Stimulated activated CD4-positive, alpha-beta T cell treated with anti-CD3 and anti-CD28 coated beads, TNF-alpha, amount 100 ng/mL, for 24 hours (primary cell): ENCODE results near the gene PRKAG2.

Source experiments
- DNase-seq, 3 experiments: peaks; one replicate each; pipeline ENCODE4 v3.0.0-alpha.2; 2020; ENCODE audit warnings: low read depth in 3 of 3

The PRKAG2 gene

DNA sequence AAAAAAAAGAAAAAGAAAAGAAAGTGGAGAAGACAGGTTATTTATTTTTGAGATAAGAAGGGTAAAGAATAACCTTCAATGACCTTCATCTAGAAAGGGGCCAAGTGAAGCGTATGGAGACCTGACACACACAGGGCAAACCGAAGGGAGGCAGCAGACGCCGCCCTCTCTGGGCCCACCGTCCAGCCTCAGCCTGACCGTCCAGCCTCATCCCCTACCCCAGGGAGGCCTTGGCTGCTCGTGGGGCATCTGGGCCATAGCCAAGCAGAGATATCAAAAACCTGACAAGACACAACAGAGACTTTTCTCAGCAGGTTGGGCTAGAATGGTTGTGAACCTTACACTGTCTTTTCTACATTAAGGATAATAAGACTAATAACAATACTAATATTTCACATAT is 10.9 kb downstream of the PRKAG2 start:
- DNase-seq = no peak

DNA sequence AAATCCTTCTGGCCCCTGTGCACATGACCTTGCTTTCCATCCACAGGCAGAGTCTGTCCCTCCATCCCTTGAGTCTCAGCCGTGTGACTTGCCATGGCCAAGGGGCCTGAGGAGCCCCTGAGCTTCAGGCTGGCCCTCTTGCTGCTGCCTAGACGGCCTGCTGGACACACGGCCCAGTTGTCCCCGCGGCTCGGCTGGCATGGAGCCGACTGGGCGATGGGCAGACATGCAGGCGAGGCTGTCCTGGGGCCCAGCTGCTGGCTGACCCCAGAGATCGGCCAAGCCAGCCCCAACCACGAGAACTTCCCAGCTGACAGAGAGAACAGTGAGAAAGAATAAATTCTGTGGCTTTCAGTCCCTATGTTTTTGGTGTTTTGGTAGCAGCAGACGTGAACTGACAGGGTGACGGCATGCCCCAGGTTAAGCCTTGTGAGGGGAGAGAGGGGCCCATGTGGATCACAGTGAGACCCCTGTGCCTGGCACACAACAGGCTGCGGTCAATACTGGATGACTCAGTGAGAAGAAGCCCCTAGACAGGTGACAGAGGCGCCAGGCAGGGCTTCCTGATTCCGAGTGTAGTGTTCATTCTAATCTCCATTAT is 11.7 kb downstream of the PRKAG2 start:
- DNase-seq = no peak

- no peak for DNase-seq
Observed at GRCh38 chr7:151864561-151864960, 12.4 kb downstream of the PRKAG2 start.

DNA sequence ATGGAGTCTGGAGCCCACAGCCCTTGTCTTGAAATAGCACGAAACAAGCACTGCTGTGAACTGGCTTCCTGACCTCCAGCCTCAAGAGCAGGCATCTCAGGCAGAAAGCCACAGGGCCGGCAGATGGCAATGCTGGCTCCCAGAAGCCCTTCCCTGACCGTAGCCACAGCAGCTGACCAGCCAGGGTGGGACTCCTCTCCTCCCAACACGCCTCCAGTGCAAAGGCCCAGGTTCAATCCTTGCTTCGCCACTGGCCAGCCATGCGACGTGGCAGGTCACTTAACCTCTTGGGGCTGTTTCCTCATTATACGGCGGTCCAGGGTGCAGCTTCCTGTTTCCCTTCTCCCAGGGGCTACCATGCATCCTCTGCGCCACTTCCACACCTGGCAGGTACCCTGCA is 12.8 kb downstream of the PRKAG2 start:
- no peak for DNase-seq

GRCh38 chr7:151863386-151864079 is 13.4 kb downstream of the PRKAG2 start:
- no peak for DNase-seq

DNA sequence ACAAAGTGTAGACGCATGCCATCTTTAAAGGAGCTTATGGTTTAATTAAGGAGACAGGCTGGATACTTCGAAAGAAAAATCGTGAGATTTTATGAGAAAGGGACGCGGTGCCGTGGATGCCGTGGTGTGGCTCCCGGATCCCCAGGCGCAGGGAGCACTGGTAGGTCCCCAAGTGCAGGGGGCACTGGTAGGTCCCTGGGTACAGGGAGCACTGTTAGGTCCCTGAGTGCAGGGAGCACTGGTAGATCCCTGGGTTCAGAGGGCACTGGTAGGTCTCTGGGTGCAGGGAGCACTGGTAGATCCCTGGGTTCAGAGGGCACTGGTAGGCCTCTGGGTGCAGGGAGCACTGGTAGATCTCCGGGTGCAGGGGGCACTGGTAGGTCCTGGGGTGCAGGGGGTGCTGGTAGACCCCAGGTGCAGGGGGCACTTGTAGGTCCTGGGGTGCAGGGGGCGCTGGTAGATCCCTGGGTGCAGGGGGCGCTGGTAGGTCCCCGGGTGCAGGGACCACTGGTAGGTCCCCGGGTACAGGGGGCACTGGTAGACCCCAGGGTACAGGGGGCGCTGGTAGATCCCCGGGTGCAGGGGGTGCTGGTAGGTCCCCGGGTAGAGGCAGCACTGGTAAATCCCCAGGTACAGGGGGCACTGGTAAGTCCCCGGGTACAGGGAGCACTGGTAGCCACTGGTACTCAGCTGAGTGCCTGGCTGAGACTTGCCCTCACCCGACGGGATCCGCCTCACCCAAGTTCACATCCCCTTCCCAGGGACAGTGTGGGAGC is 14.1 kb downstream of the PRKAG2 start:
- no peak for DNase-seq

- DNase-seq = no peak
Observed at GRCh38 chr7:151861881-151862280, 15.0 kb downstream of the PRKAG2 start.

DNA sequence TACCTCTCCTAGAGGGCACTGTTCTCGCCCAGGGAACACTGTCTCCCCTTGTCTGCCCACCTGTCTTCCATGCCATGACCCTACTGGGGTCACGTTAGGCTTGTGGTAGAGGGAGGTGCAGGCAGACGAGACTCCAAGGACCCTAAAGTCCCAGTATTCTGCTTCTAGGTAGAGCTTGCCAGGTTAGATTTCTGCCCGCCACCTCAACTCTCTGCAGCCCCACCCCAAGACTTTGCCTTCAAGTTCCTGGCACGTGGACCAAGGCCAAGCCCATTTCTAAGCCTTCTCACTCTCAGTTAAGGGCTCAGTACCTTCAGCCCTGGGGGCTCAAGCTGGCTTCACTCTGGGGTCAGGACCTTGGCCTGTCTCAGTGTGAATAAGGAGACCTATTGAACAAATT is 16.1 kb downstream of the PRKAG2 start:
- no peak for DNase-seq

GRCh38 chr7:151859948-151860685 is 16.8 kb downstream of the PRKAG2 start:
- DNase-seq = no peak

- DNase-seq = no peak
Observed at GRCh38 chr7:151859111-151859947, 17.6 kb downstream of the PRKAG2 start.

GRCh38 chr7:151858456-151858855 is 18.5 kb downstream of the PRKAG2 start:
- no peak for DNase-seq

DNA sequence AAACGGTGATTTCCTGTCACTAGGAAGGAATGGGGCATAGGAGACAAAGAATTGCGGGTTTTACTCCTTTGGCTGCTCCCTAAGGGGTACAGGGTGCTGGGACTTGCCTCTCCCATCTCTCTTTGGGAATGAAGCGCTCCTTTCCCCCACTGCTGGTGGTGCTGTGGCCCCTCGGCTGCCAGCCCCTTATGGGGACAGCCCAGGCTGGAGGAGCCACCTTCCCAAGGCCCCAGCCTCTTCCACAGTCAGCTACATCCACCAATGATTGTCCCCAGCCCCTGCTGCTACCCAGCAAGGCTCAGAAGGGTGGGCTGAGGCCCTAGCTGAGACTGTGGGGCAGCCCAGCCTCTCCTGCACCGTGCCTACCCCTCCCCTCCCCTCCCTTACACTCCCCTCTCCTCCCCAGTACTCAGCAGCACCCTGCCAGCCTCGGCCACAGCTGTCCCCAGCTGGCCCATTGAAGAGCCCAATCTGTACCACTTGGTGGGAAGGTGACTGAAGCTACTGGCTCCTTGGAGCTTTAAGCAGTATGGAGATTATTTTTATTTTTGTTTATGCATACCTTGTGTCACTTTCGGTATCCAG is 19.0 kb downstream of the PRKAG2 start:
- DNase-seq = no peak

DNA sequence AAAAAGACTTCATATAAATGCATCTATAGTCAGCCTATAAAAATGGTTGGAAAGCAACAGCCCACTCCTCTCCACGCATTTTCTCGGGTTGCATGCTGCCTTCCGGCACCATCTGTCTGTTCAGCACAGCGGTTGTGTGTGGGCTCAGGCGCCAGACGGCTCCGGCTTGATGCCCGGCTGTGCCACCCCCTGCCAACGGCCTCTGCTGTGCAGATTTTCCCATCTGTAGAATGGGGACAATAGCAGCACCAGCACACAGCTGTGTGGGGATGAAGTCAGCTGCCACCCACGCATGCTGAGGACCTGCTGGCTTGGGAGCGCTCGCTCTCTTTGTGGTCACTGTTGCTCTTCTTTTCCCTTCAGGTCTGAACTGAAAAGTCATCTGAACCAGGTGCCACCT is 19.5 kb downstream of the PRKAG2 start:
- no peak for DNase-seq

DNA sequence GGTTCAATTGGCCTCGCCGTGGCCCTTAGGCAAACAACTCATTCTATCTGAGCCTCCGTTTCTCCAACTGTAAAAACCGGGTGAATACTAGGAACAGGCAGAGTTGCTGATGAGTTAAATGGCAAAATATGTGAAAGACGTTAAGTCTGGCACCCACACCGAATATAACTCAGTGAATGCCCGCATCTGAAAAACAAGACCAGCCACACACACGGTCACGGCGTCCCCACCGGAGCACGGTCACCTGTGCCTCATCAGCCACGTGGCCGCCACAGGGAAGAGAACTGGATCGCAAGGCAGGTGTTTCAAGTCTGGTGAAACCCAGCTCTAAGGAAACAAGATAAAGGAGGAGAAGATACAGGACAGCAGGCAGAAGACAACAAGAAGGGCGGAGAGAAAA is 20.4 kb downstream of the PRKAG2 start:
- no peak for DNase-seq

GRCh38 chr7:151856098-151856497 is 20.8 kb downstream of the PRKAG2 start:
- DNase-seq = no peak

GRCh38 chr7:151854720-151855071 is 22.2 kb downstream of the PRKAG2 start:
- no peak for DNase-seq

DNA sequence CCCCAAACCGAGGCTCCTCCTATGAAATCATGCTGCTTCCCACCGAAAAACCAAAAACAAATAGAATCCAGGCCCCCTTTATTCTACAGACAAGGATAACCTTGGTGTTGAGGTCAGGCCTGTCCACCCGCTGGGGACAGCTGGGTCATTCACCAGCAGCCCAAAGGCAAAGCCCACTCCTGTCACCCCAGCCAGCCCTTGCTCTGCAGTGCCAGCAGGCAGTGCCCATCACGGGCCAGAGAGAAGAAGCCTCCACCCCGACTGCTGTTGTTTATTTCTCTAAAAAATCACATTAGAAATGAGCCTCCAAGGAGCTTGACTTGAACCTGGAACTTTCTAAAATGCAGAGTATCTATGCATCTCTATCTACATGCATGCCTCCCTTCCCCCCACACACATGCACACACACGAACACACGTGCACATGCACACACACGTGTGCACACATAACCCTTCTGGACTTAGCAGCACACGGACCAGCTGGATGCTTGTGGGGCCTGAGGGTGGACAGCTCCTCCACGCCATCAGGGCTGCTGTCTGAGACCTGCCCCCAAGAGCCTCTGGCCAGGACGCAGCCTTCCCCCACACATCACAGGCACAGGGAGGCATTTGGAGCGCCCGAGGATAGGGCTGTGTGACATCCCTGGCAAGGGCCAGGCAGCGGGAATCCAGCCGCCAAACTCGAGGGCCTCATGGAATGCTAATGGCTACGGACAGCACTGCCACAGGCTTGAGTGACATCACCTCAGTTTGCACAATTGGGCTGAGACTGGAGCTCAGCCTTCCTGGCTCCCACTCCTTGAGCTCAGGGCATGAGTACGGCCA is 22.8 kb downstream of the PRKAG2 start:
- DNase-seq = no peak

DNA sequence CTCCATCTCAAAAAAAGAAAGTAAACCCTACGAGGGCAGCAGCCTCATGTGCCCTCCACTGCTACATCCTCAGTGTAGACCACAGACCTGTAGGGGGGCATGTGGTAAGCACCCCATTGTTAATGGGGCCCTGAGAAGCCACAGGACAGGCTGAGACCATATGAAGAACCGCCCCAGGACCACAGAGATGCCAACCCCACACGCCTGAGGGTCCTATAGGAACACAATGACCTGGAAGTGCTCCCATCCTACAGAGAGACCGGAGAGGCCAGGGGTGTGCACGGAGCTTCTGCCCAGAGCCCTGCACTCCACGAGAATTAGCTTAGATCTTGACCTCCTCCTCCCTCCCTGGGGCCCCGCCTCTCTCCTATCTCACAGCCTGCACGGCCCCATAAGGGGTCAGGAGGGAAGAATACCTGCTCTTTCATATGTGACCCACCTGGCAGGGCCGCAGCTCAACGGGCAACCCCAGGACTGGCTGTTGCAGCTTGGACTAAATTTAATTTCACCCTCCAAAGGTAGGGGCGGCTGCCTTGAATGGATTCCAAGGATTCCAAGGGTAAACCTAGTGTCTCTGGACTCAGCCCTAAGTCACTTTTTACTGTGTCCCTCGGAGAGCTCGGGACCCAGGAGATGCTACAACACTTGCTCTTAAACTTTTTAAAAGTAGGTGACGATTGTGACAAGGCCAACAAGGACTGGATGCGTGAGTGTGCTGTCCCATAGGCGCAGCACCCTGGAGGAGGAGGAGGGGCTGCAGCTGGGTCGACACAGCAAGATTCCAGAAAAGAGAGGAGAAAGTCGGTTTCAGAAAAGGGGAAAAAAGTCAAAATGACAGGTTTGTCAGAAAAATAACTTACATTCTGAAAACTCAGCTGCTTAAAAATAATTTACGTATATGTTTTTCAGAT is 24.2 kb downstream of the PRKAG2 start:
- DNase-seq = no peak

- DNase-seq = no peak
Observed at GRCh38 chr7:151851782-151852181, 25.1 kb downstream of the PRKAG2 start.
